GM10248 (cell line): ENCODE results near the gene HES1.
A peak's percentile ranks its signal among the peaks of the same experiment; 100 is the strongest.

Experiments
- CTCF ChIA-PET: fragments of 300-600 bp; sonication (Branson Sonifier 250); formaldehyde crosslinking; extraction: SDS; loops from one replicate; lab custom pipeline; 2021; ENCODE audit warnings: antibody characterized with exemption; lab: Yijun Ruan, JAX
- POLR2A ChIA-PET: fragments of 350-650 bp; sonication (Branson Sonifier 250); formaldehyde crosslinking; extraction: SDS; loops from one replicate; lab custom pipeline; 2020; ENCODE audit warnings: antibody characterized with exemption; lab: Yijun Ruan, JAX
- DNase-seq: peaks from one replicate; pipeline ENCODE4 v3.0.0; 2012; ENCODE audit errors: extremely low spot score
- TF ChIP-seq, protein P1 (sequence below): IDR thresholded peaks from 2 replicates; pipeline ENCODE4 v1.5.1; 2012; ENCODE audit warnings: mild to moderate bottlenecking, low read depth; ENCODE audit errors: extremely low read depth, missing control alignments, control extremely low read depth

Gene HES1

DNA sequence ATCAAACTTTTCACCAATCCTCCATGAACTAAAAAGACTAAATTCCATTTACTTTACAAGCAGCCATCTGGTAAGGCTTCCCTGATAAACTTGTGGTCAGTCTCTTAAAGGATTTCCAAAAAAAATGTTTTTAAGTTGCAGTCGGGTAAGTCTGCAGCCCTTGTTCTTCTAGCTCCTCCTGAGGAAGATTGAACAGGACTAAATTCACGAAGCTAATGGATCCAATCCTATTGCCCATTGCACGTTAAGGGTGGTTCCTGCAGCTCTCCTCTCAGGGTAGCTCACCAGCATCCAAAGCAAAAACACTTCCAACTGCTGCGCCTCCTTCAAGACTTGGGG, 2.8 kb downstream of the HES1 start:
- no peak for DNase-seq
- ChIA-PET POLR2A (interaction anchor here (0.8 kb wide), 1 partner anchor 1591 kb away, joined by 3 read pairs; no protein-coding TSS in a partner anchor), CTCF (interaction anchor here (0.7 to 4.5 kb wide), 6 partner anchors 37 to 371 kb away, joined by 3 to 22 read pairs (median 4); no protein-coding TSS in a partner anchor)
- TF ChIP-seq, protein P1, sequence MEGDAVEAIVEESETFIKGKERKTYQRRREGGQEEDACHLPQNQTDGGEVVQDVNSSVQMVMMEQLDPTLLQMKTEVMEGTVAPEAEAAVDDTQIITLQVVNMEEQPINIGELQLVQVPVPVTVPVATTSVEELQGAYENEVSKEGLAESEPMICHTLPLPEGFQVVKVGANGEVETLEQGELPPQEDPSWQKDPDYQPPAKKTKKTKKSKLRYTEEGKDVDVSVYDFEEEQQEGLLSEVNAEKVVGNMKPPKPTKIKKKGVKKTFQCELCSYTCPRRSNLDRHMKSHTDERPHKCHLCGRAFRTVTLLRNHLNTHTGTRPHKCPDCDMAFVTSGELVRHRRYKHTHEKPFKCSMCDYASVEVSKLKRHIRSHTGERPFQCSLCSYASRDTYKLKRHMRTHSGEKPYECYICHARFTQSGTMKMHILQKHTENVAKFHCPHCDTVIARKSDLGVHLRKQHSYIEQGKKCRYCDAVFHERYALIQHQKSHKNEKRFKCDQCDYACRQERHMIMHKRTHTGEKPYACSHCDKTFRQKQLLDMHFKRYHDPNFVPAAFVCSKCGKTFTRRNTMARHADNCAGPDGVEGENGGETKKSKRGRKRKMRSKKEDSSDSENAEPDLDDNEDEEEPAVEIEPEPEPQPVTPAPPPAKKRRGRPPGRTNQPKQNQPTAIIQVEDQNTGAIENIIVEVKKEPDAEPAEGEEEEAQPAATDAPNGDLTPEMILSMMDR: no peak

DNA sequence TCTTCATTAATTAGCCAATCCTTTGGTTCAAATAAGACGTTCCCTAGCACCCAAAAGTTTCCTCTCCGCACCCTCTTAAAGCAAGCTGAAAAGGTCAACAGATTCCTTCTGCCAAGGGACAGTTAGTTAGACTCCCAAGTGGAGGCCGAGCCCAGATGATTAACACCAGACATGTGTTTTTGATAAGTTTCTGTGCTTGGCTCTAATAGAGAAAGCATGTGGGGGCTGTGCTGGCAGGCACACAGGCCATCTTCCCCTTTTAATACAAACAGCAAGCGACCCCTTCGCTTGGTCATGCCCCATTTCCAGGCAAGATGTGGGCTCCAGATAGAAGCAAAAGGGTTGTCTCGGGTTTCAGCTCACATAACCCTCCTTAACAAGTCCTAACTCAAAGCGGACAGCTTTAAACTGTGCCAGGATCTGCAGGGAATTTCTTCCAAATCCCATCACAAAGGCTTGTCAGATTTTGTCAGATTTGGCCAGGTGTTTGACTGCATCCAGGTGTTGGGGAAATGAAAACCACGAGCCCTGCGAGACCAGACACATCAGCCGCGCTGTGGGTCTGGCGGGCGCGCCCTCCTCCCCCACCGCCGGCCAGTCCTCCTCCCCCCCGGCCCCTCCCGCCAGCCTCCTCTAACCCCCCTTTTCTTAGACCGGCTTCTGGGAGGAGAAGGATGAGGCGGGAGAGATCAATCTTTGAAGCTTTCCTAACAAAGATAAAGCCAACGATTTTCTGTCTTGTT, 3.3 kb downstream of the HES1 start:
- no peak for DNase-seq
- ChIA-PET CTCF (interaction anchor here (1.3 to 4.5 kb wide), 3 partner anchors 136 to 194 kb away, joined by 3 to 22 read pairs (median 5); no protein-coding TSS in a partner anchor), POLR2A (interaction anchor here (0.8 kb wide), 1 partner anchor 1591 kb away, joined by 3 read pairs; no protein-coding TSS in a partner anchor)
- TF ChIP-seq, protein P1: no peak

DNA sequence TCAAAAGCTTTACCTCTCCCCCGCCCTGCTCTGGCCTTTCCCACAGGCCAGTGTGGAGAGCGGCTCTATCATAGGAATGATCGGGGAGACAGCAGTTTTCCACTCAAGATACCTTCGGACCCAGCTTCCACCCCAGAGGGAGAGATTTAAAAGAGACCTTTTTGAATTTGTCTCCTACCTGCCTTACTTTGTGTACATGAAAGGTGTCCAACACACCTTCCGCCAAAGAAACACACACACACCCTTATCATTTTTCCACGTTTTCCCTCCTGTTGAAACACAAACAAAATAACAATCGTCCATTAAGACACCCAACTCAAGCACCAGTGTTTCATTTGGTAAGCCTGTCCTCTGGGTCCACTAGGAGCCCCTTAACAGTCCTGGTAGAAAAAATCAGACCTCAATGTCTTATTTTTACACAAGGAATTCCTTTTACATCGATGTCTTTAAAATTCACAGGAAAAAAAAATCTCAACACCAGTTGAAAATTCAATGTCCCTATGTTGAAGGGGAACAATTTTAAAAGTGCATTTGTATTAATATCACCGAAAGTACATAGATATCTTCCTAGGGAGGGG, 4.0 kb downstream of the HES1 start:
- ChIA-PET CTCF (interaction anchor here (1.2 to 4.5 kb wide), 3 partner anchors 11 to 194 kb away, joined by 3 to 22 read pairs (median 4); no protein-coding TSS in a partner anchor), POLR2A (no interaction called here)
- TF ChIP-seq, protein P1: no peak
- no peak for DNase-seq

DNA sequence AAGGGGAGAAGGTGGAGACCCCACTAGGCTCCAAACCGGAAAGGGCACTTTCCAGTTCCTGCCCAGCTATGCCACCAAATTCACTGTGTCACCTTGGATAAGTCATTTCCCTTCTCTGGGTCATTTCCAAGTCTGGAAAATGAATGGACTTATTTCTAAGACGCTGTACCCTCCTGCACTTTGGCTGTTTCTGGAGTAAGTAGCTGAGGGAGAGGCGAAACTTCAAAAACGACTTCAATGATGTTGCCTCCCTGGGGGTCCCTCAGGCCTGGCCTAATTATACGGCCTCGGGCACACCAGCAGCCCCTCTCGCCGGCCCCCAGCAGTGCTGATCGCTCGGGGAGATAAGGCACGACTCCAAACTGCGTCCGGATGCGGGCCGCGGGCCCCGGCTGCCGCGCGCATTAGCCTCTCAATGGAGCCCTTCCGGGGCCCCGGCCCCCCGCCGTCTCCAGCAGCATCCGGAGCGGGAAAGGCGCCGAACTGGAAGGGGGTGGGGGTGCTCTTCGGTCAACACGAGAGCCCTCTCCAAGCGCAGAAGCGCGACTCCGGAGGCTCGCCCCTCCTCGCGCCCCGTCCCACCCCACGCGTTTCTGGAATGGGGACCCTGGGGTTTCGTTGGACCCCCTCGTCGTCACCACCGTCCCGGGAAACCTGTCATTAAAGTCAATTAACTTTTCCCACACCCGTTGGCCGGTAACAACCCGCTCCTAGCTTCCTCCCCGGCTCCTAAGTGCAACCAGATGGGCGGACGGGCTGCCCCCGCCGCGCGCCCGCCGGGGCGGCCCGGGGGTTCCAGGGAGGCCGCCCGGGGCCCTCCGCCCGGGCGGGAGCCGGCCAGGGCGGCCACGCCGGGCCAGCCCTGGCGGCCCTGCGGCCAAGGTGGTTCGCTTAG, 4.8 kb downstream of the HES1 start:
- DNase-seq: peak; percentile 38
- CTCF ChIA-PET: interaction anchor here (0.9 to 4.5 kb wide), 3 partner anchors 11 to 360 kb away, joined by 3 to 22 read pairs (median 4); no protein-coding TSS in a partner anchor
- TF ChIP-seq, protein P1: no peak
- POLR2A ChIA-PET: no interaction called here

DNA sequence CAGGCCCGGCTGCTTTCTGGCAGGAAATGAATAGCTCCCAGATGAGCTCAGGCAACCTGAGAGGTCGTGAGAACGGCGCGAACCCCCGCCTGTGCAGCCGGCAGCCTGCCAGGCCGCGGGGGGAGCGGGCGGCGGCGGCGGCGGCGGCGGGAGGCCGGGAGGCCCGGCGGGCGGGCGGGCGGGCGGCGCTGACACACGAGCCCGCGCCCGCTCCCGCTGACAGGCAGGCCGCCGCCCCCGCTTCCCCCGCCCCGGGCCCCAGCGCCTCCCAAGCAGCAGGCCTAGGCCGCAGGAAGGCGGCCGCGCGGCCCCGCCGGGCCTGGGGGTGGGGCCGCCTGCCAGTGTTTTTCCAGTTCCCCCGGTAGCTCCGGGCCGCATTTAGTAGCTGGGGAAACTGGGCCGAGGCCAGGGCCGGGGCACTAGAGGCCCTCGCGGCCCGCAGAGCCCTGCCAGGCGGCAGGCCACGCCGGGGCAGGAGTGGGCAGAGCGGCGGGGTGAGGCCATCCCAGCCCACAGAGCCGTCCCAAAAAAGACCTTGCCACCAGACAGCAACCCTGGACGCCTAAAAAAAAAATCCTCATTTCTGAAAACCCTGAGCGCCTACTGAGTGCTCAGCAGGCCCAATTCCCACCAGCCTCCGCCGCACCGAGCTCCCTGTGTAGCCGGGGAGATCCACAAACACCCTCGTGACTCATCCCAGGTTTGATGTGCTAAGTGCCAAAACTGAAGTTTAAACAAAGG, 5.6 kb downstream of the HES1 start:
- DNase-seq: peak; percentile 81
- CTCF ChIA-PET: interaction anchor here (0.9 to 4.5 kb wide), 2 partner anchors 174 to 360 kb away, joined by 3 to 22 read pairs; no protein-coding TSS in a partner anchor

More for the DNA sequence above, 5.6 kb downstream of the HES1 start:
- POLR2A ChIA-PET: no interaction called here
- TF ChIP-seq, protein P1: no peak
